SU-DHL-6 (cell line): Measurements from ENCODE around the gene KRTAP6-2.

ENCODE experiments used
- EZH2phosphoT487 ChIP-seq: fragments of 200-600 bp; sonication (generic), shearing (Covaris generic); conservative IDR thresholded peaks from 2 replicates; pipeline ENCODE4 v1.6.1; 2018; ENCODE audit warnings: mild to moderate bottlenecking, antibody characterized with exemption, low read length, moderate library complexity, mixed read lengths
- TF ChIP-seq, protein P1 (sequence below): fragments of 200-600 bp; sonication (generic); IDR thresholded peaks from one replicate; pipeline ENCODE4 v1.5.1; 2017; ENCODE audit warnings: antibody characterized with exemption, mild to moderate bottlenecking, low read length, moderate library complexity; ENCODE audit not compliant: insufficient read depth, poor library complexity, severe bottlenecking

DNA sequence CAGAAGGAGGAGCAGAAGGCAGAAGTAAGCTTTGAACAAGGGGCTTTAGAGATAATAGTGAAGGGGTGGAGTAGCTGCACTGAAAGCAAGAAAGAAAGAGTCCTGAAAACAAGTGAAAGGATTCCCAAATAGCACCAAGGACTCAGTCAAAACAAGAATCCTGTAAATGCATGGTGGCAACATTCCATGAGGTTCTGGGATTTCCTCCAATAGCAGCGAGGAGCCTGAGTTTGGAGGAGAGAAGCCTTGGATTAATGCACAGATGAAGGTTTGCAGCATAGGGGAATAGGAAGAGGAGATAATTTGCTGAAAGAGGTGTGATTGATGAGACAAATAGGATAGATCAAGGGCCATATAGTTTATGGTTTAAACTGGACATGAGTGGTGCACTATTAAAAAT is 19.4 kb downstream of the KRTAP6-2 start:
- TF ChIP-seq, protein P1, sequence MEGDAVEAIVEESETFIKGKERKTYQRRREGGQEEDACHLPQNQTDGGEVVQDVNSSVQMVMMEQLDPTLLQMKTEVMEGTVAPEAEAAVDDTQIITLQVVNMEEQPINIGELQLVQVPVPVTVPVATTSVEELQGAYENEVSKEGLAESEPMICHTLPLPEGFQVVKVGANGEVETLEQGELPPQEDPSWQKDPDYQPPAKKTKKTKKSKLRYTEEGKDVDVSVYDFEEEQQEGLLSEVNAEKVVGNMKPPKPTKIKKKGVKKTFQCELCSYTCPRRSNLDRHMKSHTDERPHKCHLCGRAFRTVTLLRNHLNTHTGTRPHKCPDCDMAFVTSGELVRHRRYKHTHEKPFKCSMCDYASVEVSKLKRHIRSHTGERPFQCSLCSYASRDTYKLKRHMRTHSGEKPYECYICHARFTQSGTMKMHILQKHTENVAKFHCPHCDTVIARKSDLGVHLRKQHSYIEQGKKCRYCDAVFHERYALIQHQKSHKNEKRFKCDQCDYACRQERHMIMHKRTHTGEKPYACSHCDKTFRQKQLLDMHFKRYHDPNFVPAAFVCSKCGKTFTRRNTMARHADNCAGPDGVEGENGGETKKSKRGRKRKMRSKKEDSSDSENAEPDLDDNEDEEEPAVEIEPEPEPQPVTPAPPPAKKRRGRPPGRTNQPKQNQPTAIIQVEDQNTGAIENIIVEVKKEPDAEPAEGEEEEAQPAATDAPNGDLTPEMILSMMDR, result no peak
- no peak for TF ChIP-seq EZH2phosphoT487
